DND-41 (cell line): ENCODE data around the gene PDE6B.
A peak's percentile ranks its signal among the peaks of the same experiment; 100 is the strongest.
"Not testable (repeated sequence)": the region's sequence is repeated elsewhere in the genome, so short reads cannot be mapped to it uniquely, and the experiment has no call there.

Experiments
- ATAC-seq: fragments of 200-7000 bp; cut with Tn5 transposase; 3 replicates; pipeline ENCODE4 v1.9.1; 2021; ENCODE audit warnings: low read depth; ENCODE audit not compliant: insufficient read depth
- DNase-seq: peaks from one replicate; pipeline ENCODE4 v3.0.0-alpha.2; 2020
- H2AFZ ChIP-seq: 2 replicates; pipeline ENCODE4 v1.6.0; 2012; ENCODE audit warnings: low read depth, low read length
- H3K27ac ChIP-seq: 2 replicates; pipeline ENCODE4 v1.5.1; 2012; ENCODE audit warnings: low read length, inconsistent platforms
- H3K27me3 ChIP-seq: fragments of 200-600 bp; sonication (generic); 2 replicates; pipeline ENCODE4 v1.6.0; 2012; ENCODE audit warnings: low read length, mild to moderate bottlenecking, inconsistent platforms; ENCODE audit not compliant: insufficient read depth, poor library complexity
- H3K36me3 ChIP-seq: 2 replicates; pipeline ENCODE4 v1.5.1; 2012; ENCODE audit warnings: low read length, inconsistent platforms; ENCODE audit not compliant: insufficient read depth
- H3K4me1 ChIP-seq: 2 replicates; pipeline ENCODE4 v1.5.1; 2012; ENCODE audit warnings: mild to moderate bottlenecking, low read length; ENCODE audit not compliant: insufficient read depth
- H3K4me2 ChIP-seq: 2 replicates; pipeline ENCODE4 v1.6.0; 2012; ENCODE audit warnings: mild to moderate bottlenecking, moderate library complexity, low read length, inconsistent platforms; ENCODE audit not compliant: insufficient read depth
- H3K4me3 ChIP-seq, 2 experiments: fragments of 200-600 bp in 1 of 2; shearing (Covaris generic) in 1 of 2; 2 replicates each; pipeline ENCODE4 v1.5.1; 2012 to 2016; ENCODE audit warnings: inconsistent platforms in 2 of 2, low read length in 2 of 2, mild to moderate bottlenecking in 2 of 2, low read depth in 1 of 2, moderate library complexity in 1 of 2
- H3K79me2 ChIP-seq: 2 replicates; pipeline ENCODE4 v1.6.0; 2012; ENCODE audit warnings: low read length, inconsistent platforms; ENCODE audit not compliant: insufficient read depth
- H3K9ac ChIP-seq: 2 replicates; pipeline ENCODE4 v1.6.0; 2012; ENCODE audit warnings: low read depth, mild to moderate bottlenecking, inconsistent platforms, low read length, moderate library complexity
- H3K9me3 ChIP-seq: 2 replicates; pipeline ENCODE4 v1.5.1; 2012; ENCODE audit warnings: low read length, moderate library complexity, mild to moderate bottlenecking, inconsistent platforms; ENCODE audit not compliant: insufficient read depth, severe bottlenecking
- H4K20me1 ChIP-seq: 2 replicates; pipeline ENCODE4 v1.6.0; 2012; ENCODE audit warnings: low read length; ENCODE audit not compliant: insufficient read depth
- EZH2 ChIP-seq: IDR thresholded peaks from 3 replicates; pipeline ENCODE4 v1.6.1; 2012; ENCODE audit warnings: borderline replicate concordance, low read depth, mild to moderate bottlenecking, moderate library complexity, low read length, inconsistent platforms; ENCODE audit not compliant: severe bottlenecking
- TF ChIP-seq, protein P1 (sequence below): IDR thresholded peaks from 2 replicates; pipeline ENCODE4 v1.5.1; 2012; ENCODE audit warnings: borderline replicate concordance, low read length, moderate library complexity, mild to moderate bottlenecking; ENCODE audit not compliant: poor library complexity, severe bottlenecking; ENCODE audit errors: extremely low read depth

PDE6B gene

DNA sequence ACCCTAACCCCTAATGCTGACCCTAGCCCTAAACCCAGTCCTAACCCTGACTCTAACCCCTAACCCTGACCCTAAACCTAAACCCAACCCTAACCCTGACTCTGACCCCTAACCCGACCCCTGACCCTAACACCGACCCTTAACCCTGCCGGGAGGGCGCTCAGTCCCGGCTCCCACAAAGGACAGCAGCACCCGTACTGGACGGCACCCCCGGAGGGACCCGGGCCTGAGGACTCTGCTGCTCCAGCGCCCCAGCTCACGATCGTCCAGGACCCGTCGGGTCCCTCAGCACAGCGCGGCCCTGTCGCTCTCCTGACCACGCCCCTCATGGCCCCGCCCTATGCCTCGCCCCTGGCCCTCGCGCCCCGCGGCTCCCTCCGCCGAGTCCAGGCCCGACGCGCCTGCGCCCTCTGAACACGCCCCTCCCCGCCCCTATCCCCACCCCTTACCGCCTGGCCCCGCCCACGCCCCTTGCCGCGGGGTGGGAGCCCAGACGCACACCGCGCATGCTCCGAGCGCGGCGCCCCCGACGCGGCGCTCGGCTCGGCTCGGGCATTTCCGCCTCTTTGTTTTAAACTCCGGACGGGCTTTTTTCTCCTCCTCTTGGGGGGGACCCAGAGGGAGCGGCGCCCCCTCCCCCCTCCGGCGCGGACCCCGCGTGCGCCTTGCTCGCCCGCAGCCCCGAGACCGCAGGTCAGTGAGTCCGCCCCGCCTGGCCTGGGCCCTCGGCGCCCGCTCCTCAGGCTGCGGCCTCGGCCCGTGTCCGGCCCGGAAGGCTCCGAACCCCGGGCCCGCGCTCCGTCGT is 80.1 kb downstream of the PDE6B start, which contains the start of gene PCGF3:
Gene PCGF3, plus strand, starts transcription at position 555 of the 805 bp plus-strand sequence. CDS start 27,849 bp downstream, outside the sequence.
- Histone ChIP-seq H3K36me3 (peaks cover 26% of the 10 kb centered on the region), H3K79me2 (peaks cover 46% of the 10 kb centered on the region), H2AFZ (peak within 1 kb of the TSS; percentile 98), H3K4me3 (peak within 1 kb of the TSS; percentile 90 to 99), H3K27me3 (no peaks in the 10 kb centered on the region), H3K9me3 (no peaks in the 10 kb centered on the region), H3K4me1 (peaks cover 43% of the 10 kb centered on the region), H3K4me2 (peak within 1 kb of the TSS; percentile 83), H4K20me1 (peaks cover 32% of the 10 kb centered on the region), H3K27ac (peak within 1 kb of the TSS; percentile 91), H3K9ac (peak within 1 kb of the TSS; percentile 100)
- ATAC-seq (peak; percentile 96), DNase-seq (peak; percentile 95)
- TF ChIP-seq, protein P1, sequence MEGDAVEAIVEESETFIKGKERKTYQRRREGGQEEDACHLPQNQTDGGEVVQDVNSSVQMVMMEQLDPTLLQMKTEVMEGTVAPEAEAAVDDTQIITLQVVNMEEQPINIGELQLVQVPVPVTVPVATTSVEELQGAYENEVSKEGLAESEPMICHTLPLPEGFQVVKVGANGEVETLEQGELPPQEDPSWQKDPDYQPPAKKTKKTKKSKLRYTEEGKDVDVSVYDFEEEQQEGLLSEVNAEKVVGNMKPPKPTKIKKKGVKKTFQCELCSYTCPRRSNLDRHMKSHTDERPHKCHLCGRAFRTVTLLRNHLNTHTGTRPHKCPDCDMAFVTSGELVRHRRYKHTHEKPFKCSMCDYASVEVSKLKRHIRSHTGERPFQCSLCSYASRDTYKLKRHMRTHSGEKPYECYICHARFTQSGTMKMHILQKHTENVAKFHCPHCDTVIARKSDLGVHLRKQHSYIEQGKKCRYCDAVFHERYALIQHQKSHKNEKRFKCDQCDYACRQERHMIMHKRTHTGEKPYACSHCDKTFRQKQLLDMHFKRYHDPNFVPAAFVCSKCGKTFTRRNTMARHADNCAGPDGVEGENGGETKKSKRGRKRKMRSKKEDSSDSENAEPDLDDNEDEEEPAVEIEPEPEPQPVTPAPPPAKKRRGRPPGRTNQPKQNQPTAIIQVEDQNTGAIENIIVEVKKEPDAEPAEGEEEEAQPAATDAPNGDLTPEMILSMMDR, result no peak
- no peak for TF ChIP-seq EZH2

DNA sequence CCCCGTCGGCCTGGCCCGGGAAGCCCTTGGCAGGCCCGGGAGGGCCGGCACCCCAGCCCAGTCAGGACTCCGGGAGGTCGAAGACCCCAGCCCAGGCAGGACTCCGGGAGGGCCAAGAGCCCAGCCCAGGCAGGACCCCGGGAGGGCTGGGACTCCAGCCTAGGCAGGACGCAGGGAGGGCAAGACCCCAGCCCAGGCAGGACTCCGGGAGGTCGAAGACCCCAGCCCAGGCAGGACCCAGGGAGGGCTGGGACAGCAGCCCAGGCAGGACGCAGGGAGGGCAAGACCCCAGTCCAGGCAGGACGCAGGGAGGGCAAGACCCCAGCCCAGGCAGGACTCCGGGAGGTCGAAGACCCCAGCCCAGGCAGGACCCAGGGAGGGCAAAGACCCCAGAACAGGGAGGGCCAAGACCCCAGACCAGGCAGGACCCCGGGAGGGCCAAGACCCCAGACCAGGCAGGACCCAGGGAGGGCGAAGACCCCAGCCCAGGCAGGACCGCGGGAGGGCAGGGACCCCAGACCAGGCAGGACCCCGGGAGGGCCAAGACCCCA is 80.8 kb downstream of the PDE6B start:
- H2AFZ ChIP-seq, result peak overlapping the region; percentile 87
- H3K27ac ChIP-seq, result peak overlapping the region; percentile 91
- H3K79me2 ChIP-seq, result peaks cover 53% of the 10 kb centered on the region
- not testable (repeated sequence) for H3K9me3 ChIP-seq, ATAC-seq, H3K27me3 ChIP-seq, DNase-seq
- H3K4me2 ChIP-seq, result peak overlapping the region; percentile 63
- H3K4me1 ChIP-seq, result peaks cover 43% of the 10 kb centered on the region
- peak overlapping the region; percentile 90 to 99 for H3K4me3 ChIP-seq
- peak overlapping the region; percentile 100 for H3K9ac ChIP-seq
- peaks cover 26% of the 10 kb centered on the region for H3K36me3 ChIP-seq
- H4K20me1 ChIP-seq, result peaks cover 39% of the 10 kb centered on the region

DNA sequence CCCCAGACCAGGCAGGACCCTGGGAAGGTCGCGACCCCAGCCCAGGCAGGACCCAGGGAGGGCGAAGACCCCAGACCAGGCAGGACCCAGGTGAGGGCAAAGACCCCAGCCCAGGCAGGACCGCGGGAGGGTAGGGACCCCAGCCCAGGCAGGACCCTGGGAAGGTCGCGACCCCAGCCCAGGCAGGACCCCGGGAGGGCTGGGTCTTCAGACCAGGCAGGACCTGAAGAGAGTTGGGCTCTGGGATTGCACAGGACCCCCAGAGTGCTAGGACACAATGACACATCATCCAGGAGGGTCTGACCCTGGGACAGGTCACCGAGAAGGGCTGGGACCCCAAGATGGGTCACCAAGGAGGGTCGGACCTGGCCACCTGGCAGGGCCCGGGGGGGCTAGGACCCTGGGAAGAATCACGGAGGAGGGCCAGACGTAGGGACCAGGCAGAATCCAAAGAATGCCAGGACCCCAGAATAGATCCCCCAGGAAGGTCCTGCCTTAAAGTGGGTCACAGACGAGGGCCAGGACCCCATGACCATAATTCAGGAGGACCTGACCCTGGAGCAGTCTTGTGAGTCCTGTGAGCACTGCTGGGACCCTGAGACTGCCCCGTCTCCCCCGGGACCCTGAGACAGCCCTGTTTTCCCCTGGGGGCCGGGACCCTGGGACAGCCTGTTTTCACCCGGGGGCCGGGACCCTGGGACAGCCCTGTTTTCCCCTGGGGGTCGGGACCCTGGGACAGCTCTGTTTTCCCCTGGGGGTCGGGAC is 81.6 kb downstream of the PDE6B start:
- Histone ChIP-seq H3K27me3 (no peaks in the 10 kb centered on the region), H3K9me3 (no peaks in the 10 kb centered on the region), H3K4me3 (peak overlapping the region in 1 of 2 experiments; percentile 90; a peak in 2 of 4 replicates), H3K36me3 (peaks cover 26% of the 10 kb centered on the region), H3K27ac (peak overlapping the region; percentile 40), H3K79me2 (peaks cover 59% of the 10 kb centered on the region), H2AFZ (no peak overlapping the region), H3K9ac (peak overlapping the region; percentile 100), H3K4me2 (peak overlapping the region; percentile 63), H3K4me1 (peaks cover 43% of the 10 kb centered on the region), H4K20me1 (peaks cover 39% of the 10 kb centered on the region)
- TF ChIP-seq, protein P1, result no peak
- TF ChIP-seq EZH2, result no peak
- ATAC-seq, result no peak
- DNase-seq, result no peak
